Measurements from ENCODE around the gene NCAPD2. TPM values are rescaled to one million over a fixed set of nuclear protein-coding genes. Genes with fewer than 3 reads are reported as not detected.

Gene NCAPD2
- 52.1 TPM for polyA plus RNA-seq (2013, experiment 1 of 2)
- 50.5 TPM for polyA plus RNA-seq (2013, experiment 2 of 2)

- H3K18ac ChIP-seq (ENCODE audit: low read length): peak within 1 kb of the TSS; percentile 63
- peak within 1 kb of the TSS; percentile 100 for H3K9ac ChIP-seq (ENCODE audit: low read length)
- peak within 1 kb of the TSS; percentile 90 for H3K27ac ChIP-seq (ENCODE audit: low read depth, low read length)
- H3K4ac ChIP-seq (ENCODE audit: low read depth, low read length): peak within 1 kb of the TSS; percentile 78
- peak within 1 kb of the TSS; percentile 93 for H2BK5ac ChIP-seq (ENCODE audit: low read length)
- no peak within 1 kb of the TSS for H3K23ac ChIP-seq (ENCODE audit: low read length)
- peak within 1 kb of the TSS; percentile 100 for H4K5ac ChIP-seq (ENCODE audit: low read length)
- peak; percentile 99 for DNase-seq
- peak within 1 kb of the TSS; percentile 100 for H3K4me2 ChIP-seq (ENCODE audit: low read length)
- H3K4me3 ChIP-seq (ENCODE audit: low read length): peak within 1 kb of the TSS; percentile 99
- peaks cover 22% of the 10 kb centered on the region for H3K79me2 ChIP-seq (ENCODE audit: control insufficient read depth, insufficient read depth, low read length)
- H2BK120ac ChIP-seq (ENCODE audit: low read depth, low read length): no peak within 1 kb of the TSS
- H3K4me1 ChIP-seq (ENCODE audit: control insufficient read depth, low read depth, low read length): peaks cover 7% of the 10 kb centered on the region
- peak within 1 kb of the TSS; percentile 41 for H4K8ac ChIP-seq (ENCODE audit: low read depth, low read length)
- H3K56ac ChIP-seq (ENCODE audit: low read length): peak within 1 kb of the TSS; percentile 100
- H3K79me1 ChIP-seq (ENCODE audit: low read length): peaks cover 18% of the 10 kb centered on the region
- WGBS (ENCODE audit: extremely low coverage, insufficient coverage, low lambda C conversion rate): no CpG with 5 or more reads among the region's 49 CpGs
- H3K27me3 ChIP-seq (ENCODE audit: insufficient read depth, low read length, poor library complexity): no peaks in the 10 kb centered on the region
- no peak within 1 kb of the TSS for H2BK15ac ChIP-seq (replicated peaks; ENCODE audit: low read depth)
- peak within 1 kb of the TSS; percentile 94 for H2AK5ac ChIP-seq (ENCODE audit: low read length)
- H3K36me3 ChIP-seq (ENCODE audit: control insufficient read depth, insufficient read depth, low read length): peaks cover 3% of the 10 kb centered on the region
Observed at GRCh38 chr12:6493497-6494257, at the start of gene NCAPD2. NCAPD2 (plus strand) TSS chr12:6494102; CDS start chr12:6495099, 997 bp downstream.

GRCh38 chr12:6444704-6445688 lies 48.9 kb upstream of the NCAPD2 start, which contains the start of gene CD27:
CD27 (plus strand) TSS chr12:6444955; CDS start chr12:6445096, 141 bp downstream.
- Histone ChIP-seq H2BK5ac (ENCODE audit: low read length) (no peak within 1 kb of the TSS), H3K9ac (ENCODE audit: low read length) (no peak within 1 kb of the TSS), H4K5ac (ENCODE audit: low read length) (no peak within 1 kb of the TSS), H2BK15ac (replicated peaks; ENCODE audit: low read depth) (no peak within 1 kb of the TSS), H3K4me1 (ENCODE audit: control insufficient read depth, low read depth, low read length) (peaks cover under 1% of the 10 kb centered on the region), H3K4me3 (ENCODE audit: low read length) (no peak within 1 kb of the TSS), H3K4me2 (ENCODE audit: low read length) (no peak within 1 kb of the TSS), H3K79me1 (ENCODE audit: low read length) (no peaks in the 10 kb centered on the region), H3K27me3 (ENCODE audit: insufficient read depth, low read length, poor library complexity) (no peaks in the 10 kb centered on the region), H3K36me3 (ENCODE audit: control insufficient read depth, insufficient read depth, low read length) (no peaks in the 10 kb centered on the region), H3K27ac (ENCODE audit: low read depth, low read length) (no peak within 1 kb of the TSS), H2AK5ac (ENCODE audit: low read length) (no peak within 1 kb of the TSS), H3K56ac (ENCODE audit: low read length) (no peak within 1 kb of the TSS), H2BK120ac (ENCODE audit: low read depth, low read length) (no peak within 1 kb of the TSS), H3K79me2 (ENCODE audit: control insufficient read depth, insufficient read depth, low read length) (no peaks in the 10 kb centered on the region), H3K18ac (ENCODE audit: low read length) (no peak within 1 kb of the TSS), H4K8ac (ENCODE audit: low read depth, low read length) (no peak within 1 kb of the TSS), H3K4ac (ENCODE audit: low read depth, low read length) (no peak within 1 kb of the TSS), H3K23ac (ENCODE audit: low read length) (no peak within 1 kb of the TSS)
- DNase-seq: no peak
- no CpG with 5 or more reads among the region's 16 CpGs for WGBS (ENCODE audit: extremely low coverage, insufficient coverage, low lambda C conversion rate)

- whole genome bisulfite sequencing (ENCODE audit: extremely low coverage, insufficient coverage, low lambda C conversion rate): no CpG with 5 or more reads among the region's 16 CpGs
Observed at GRCh38 chr12:6450091-6450868, 43.6 kb upstream of the NCAPD2 start.

DNA sequence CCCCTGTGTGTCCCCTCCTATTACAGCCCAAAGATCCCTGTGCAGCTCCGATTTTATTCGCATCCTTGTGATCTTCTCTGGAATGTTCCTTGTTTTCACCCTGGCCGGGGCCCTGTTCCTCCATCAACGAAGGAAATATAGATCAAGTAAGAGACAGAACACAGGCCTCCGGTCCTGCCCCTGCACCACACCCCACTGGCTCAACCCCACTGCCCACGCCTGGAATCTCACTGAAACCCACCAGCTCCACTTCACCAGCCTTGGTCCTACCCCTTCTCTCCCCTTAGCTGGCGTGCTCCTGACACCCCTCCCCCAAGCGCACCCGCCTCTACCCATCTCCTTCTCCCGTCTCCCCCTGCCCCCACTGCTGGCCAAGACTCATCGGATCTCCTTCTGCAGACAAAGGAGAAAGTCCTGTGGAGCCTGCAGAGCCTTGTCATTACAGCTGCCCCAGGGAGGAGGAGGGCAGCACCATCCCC lies 43.0 kb upstream of the NCAPD2 start:
- H2BK5ac ChIP-seq (ENCODE audit: low read length): peak overlapping the region; percentile 64
- no peak overlapping the region for H4K8ac ChIP-seq (ENCODE audit: low read depth, low read length)
- no peak for DNase-seq
- H2BK15ac ChIP-seq (replicated peaks; ENCODE audit: low read depth): no peak overlapping the region
- peak overlapping the region; percentile 30 for H3K4me2 ChIP-seq (ENCODE audit: low read length)
- no peak overlapping the region for H3K4ac ChIP-seq (ENCODE audit: low read depth, low read length)
- peak overlapping the region; percentile 83 for H3K56ac ChIP-seq (ENCODE audit: low read length)
- WGBS (ENCODE audit: extremely low coverage, insufficient coverage, low lambda C conversion rate): no CpG with 5 or more reads among the region's 11 CpGs
- no peaks in the 10 kb centered on the region for H3K79me1 ChIP-seq (ENCODE audit: low read length)
- H3K4me3 ChIP-seq (ENCODE audit: low read length): no peak overlapping the region
- peak overlapping the region; percentile 80 for H3K23ac ChIP-seq (ENCODE audit: low read length)
- H3K79me2 ChIP-seq (ENCODE audit: control insufficient read depth, insufficient read depth, low read length): no peaks in the 10 kb centered on the region
- H3K4me1 ChIP-seq (ENCODE audit: control insufficient read depth, low read depth, low read length): peaks cover 22% of the 10 kb centered on the region
- H3K18ac ChIP-seq (ENCODE audit: low read length): peak overlapping the region; percentile 34
- peak overlapping the region; percentile 43 for H2AK5ac ChIP-seq (ENCODE audit: low read length)
- H3K9ac ChIP-seq (ENCODE audit: low read length): peak overlapping the region; percentile 44
- H4K5ac ChIP-seq (ENCODE audit: low read length): no peak overlapping the region
- no peak overlapping the region for H2BK120ac ChIP-seq (ENCODE audit: low read depth, low read length)
- no peaks in the 10 kb centered on the region for H3K36me3 ChIP-seq (ENCODE audit: control insufficient read depth, insufficient read depth, low read length)
- no peaks in the 10 kb centered on the region for H3K27me3 ChIP-seq (ENCODE audit: insufficient read depth, low read length, poor library complexity)
- peak overlapping the region; percentile 68 for H3K27ac ChIP-seq (ENCODE audit: low read depth, low read length)

More at GRCh38 chr12:6450091-6450868, 43.6 kb upstream of the NCAPD2 start:
- Histone ChIP-seq H2BK15ac (replicated peaks; ENCODE audit: low read depth) (no peak overlapping the region), H4K8ac (ENCODE audit: low read depth, low read length) (no peak overlapping the region), H3K23ac (ENCODE audit: low read length) (no peak overlapping the region), H3K4ac (ENCODE audit: low read depth, low read length) (no peak overlapping the region), H2AK5ac (ENCODE audit: low read length) (peak overlapping the region; percentile 43), H3K27ac (ENCODE audit: low read depth, low read length) (peak overlapping the region; percentile 68), H3K79me1 (ENCODE audit: low read length) (no peaks in the 10 kb centered on the region), H3K27me3 (ENCODE audit: insufficient read depth, low read length, poor library complexity) (no peaks in the 10 kb centered on the region), H2BK5ac (ENCODE audit: low read length) (no peak overlapping the region), H2BK120ac (ENCODE audit: low read depth, low read length) (no peak overlapping the region), H3K79me2 (ENCODE audit: control insufficient read depth, insufficient read depth, low read length) (no peaks in the 10 kb centered on the region), H3K36me3 (ENCODE audit: control insufficient read depth, insufficient read depth, low read length) (no peaks in the 10 kb centered on the region), H3K9ac (ENCODE audit: low read length) (peak overlapping the region; percentile 24), H3K4me2 (ENCODE audit: low read length) (no peak overlapping the region), H3K4me3 (ENCODE audit: low read length) (no peak overlapping the region), H4K5ac (ENCODE audit: low read length) (no peak overlapping the region), H3K18ac (ENCODE audit: low read length) (no peak overlapping the region), H3K4me1 (ENCODE audit: control insufficient read depth, low read depth, low read length) (peaks cover 22% of the 10 kb centered on the region), H3K56ac (ENCODE audit: low read length) (peak overlapping the region; percentile 83)
- DNase-seq: no peak

Data from mesendoderm (in vitro differentiated cells).